Activated T-cell treated with anti-CD3 and anti-CD28 coated beads for 48 hours (primary cell): ENCODE measurements around the gene CACNB4.

ENCODE experiments used
- DNase-seq: peaks from one replicate; pipeline ENCODE4 v3.0.0-alpha.2; 2020; ENCODE audit warnings: low read depth

The CACNB4 gene

GRCh38 chr2:151853070-151853758, 245.6 kb downstream of the CACNB4 start:
- no peak for DNase-seq

GRCh38 chr2:151852260-151853069, 246.4 kb downstream of the CACNB4 start:
- DNase-seq: no peak

- DNase-seq: no peak
Measured at GRCh38 chr2:151851761-151852160, 247.1 kb downstream of the CACNB4 start.

- no peak for DNase-seq
Measured at GRCh38 chr2:151849413-151850010, 249.3 kb downstream of the CACNB4 start.

GRCh38 chr2:151845884-151846283, 253.0 kb downstream of the CACNB4 start:
- DNase-seq: no peak

GRCh38 chr2:151845481-151845880, 253.4 kb downstream of the CACNB4 start:
- DNase-seq: no peak

- no peak for DNase-seq
Measured at GRCh38 chr2:151844211-151844896, 254.5 kb downstream of the CACNB4 start.

- no peak for DNase-seq
Measured at GRCh38 chr2:151843691-151844061, 255.2 kb downstream of the CACNB4 start.

GRCh38 chr2:151842830-151843690, 255.8 kb downstream of the CACNB4 start:
- no peak for DNase-seq

GRCh38 chr2:151841047-151841424, 257.8 kb downstream of the CACNB4 start:
- DNase-seq: no peak

- no peak for DNase-seq
Measured at GRCh38 chr2:151840216-151841046, 258.4 kb downstream of the CACNB4 start.

- DNase-seq: no peak
Measured at GRCh38 chr2:151837926-151838325, 260.9 kb downstream of the CACNB4 start.

- DNase-seq: no peak
Measured at GRCh38 chr2:151833984-151834383, 264.9 kb downstream of the CACNB4 start.

- no peak for DNase-seq
Measured at GRCh38 chr2:151830961-151831360, 267.9 kb downstream of the CACNB4 start.

GRCh38 chr2:151828890-151829324, 269.9 kb downstream of the CACNB4 start:
- DNase-seq: no peak

- peak; percentile 94 for DNase-seq
Measured at GRCh38 chr2:151828143-151828889, 270.5 kb downstream of the CACNB4 start, which contains the start of gene ARL5A. Gene ARL5A (minus strand): TSS chr2:151828421. CDS start chr2:151828176, 245 bp downstream.

- DNase-seq: peak; percentile 5
Measured at GRCh38 chr2:151827564-151828142, 271.2 kb downstream of the CACNB4 start.

GRCh38 chr2:151826737-151827157, 272.1 kb downstream of the CACNB4 start:
- DNase-seq: no peak

- no peak for DNase-seq
Measured at GRCh38 chr2:151824886-151825285, 274.0 kb downstream of the CACNB4 start.
